ENCODE data around the gene JAKMIP2.
"Not testable (repeated sequence)": the region's sequence is repeated elsewhere in the genome, so short reads cannot be mapped to it uniquely, and the experiment has no call there.

Gene JAKMIP2

GRCh38 chr5:147731431-147732290 lies 50.9 kb downstream of the JAKMIP2 start:
- TF ChIP-seq CTCF (IDR thresholded peaks at IDR 0.05): no peak
- no peaks in the 10 kb centered on the region for H3K36me3 ChIP-seq (ENCODE audit: control insufficient read depth, insufficient read depth, low read length)
- no peaks in the 10 kb centered on the region for H3K79me2 ChIP-seq
- H3K4me3 ChIP-seq (ENCODE audit: low read depth, low read length): no peak overlapping the region
- H3K4me1 ChIP-seq: no peaks in the 10 kb centered on the region
- H2AFZ ChIP-seq: no peak overlapping the region
- H3K9me3 ChIP-seq (ENCODE audit: control insufficient read depth, low read length): no peaks in the 10 kb centered on the region
- H3K4me2 ChIP-seq (ENCODE audit: low read length): no peak overlapping the region
- H3K27me3 ChIP-seq (ENCODE audit: control insufficient read depth, insufficient read depth, low read length): no peaks in the 10 kb centered on the region
- no peak overlapping the region for H3K9ac ChIP-seq
- H3K27ac ChIP-seq: no peak overlapping the region

GRCh38 chr5:147727200-147727599 lies 55.3 kb downstream of the JAKMIP2 start:
- Histone ChIP-seq H3K4me1 (no peaks in the 10 kb centered on the region), H2AFZ (no peak overlapping the region), H3K36me3 (ENCODE audit: control insufficient read depth, insufficient read depth, low read length) (no peaks in the 10 kb centered on the region), H3K4me2 (ENCODE audit: low read length) (no peak overlapping the region), H3K79me2 (no peaks in the 10 kb centered on the region), H3K27ac (no peak overlapping the region), H3K9ac (no peak overlapping the region), H3K9me3 (ENCODE audit: control insufficient read depth, low read length) (no peaks in the 10 kb centered on the region), H3K4me3 (ENCODE audit: low read depth, low read length) (no peak overlapping the region), H3K27me3 (ENCODE audit: control insufficient read depth, insufficient read depth, low read length) (no peaks in the 10 kb centered on the region)
- TF ChIP-seq CTCF (IDR thresholded peaks at IDR 0.05): no peak

- H3K9me3 ChIP-seq (ENCODE audit: control insufficient read depth, low read length); H3K79me2 ChIP-seq; H3K9ac ChIP-seq; H3K4me1 ChIP-seq; H3K36me3 ChIP-seq (ENCODE audit: control insufficient read depth, insufficient read depth, low read length); H3K4me3 ChIP-seq (ENCODE audit: low read depth, low read length); H3K4me2 ChIP-seq (ENCODE audit: low read length); H3K27ac ChIP-seq; H2AFZ ChIP-seq; H3K27me3 ChIP-seq (ENCODE audit: control insufficient read depth, insufficient read depth, low read length): not testable (repeated sequence)
These were observed 61.2 kb downstream of the JAKMIP2 start for GRCh38 chr5:147721191-147721960.

GRCh38 chr5:147713550-147714295 lies 68.8 kb downstream of the JAKMIP2 start:
- Histone ChIP-seq H3K9me3 (ENCODE audit: control insufficient read depth, low read length) (no peaks in the 10 kb centered on the region), H3K4me2 (ENCODE audit: low read length) (no peak overlapping the region), H2AFZ (no peak overlapping the region), H3K79me2 (no peaks in the 10 kb centered on the region), H3K27me3 (ENCODE audit: control insufficient read depth, insufficient read depth, low read length) (no peaks in the 10 kb centered on the region), H3K36me3 (ENCODE audit: control insufficient read depth, insufficient read depth, low read length) (no peaks in the 10 kb centered on the region), H3K27ac (no peak overlapping the region), H3K9ac (no peak overlapping the region), H3K4me3 (ENCODE audit: low read depth, low read length) (no peak overlapping the region), H3K4me1 (no peaks in the 10 kb centered on the region)
- TF ChIP-seq CTCF (IDR thresholded peaks at IDR 0.05): no peak

- no peak overlapping the region for H3K27ac ChIP-seq
- TF ChIP-seq CTCF (IDR thresholded peaks at IDR 0.05): no peak
- H3K4me3 ChIP-seq (ENCODE audit: low read depth, low read length): no peak overlapping the region
- no peak overlapping the region for H3K4me2 ChIP-seq (ENCODE audit: low read length)
- no peaks in the 10 kb centered on the region for H3K79me2 ChIP-seq
- no peak overlapping the region for H2AFZ ChIP-seq
- no peaks in the 10 kb centered on the region for H3K36me3 ChIP-seq (ENCODE audit: control insufficient read depth, insufficient read depth, low read length)
- H3K27me3 ChIP-seq (ENCODE audit: control insufficient read depth, insufficient read depth, low read length): no peaks in the 10 kb centered on the region
- no peaks in the 10 kb centered on the region for H3K4me1 ChIP-seq
- no peak overlapping the region for H3K9ac ChIP-seq
- no peaks in the 10 kb centered on the region for H3K9me3 ChIP-seq (ENCODE audit: control insufficient read depth, low read length)
These were observed 69.9 kb downstream of the JAKMIP2 start for GRCh38 chr5:147712598-147712997.
